Stimulated activated memory B cell treated with anti-CD40 and anti-IgM and Interleukin-4, amounts not matched to agents 10 μg/mL and 1 μg/mL and 100 μg/mL, for 72 hours (primary cell): ENCODE data around the gene CTNNA3.

Experiments
- ATAC-seq: fragments of 150-1000 bp; cut with Tn5 transposase; 2 replicates; pipeline ENCODE4 v1.10.0; 2021
- H3K27ac Mint-ChIP-seq: one replicate; pipeline ENCODE4 v1.8.0; 2022; ENCODE audit warnings: mild to moderate bottlenecking, mixed read lengths
- H3K27me3 Mint-ChIP-seq: one replicate; pipeline ENCODE4 v1.8.0; 2022; ENCODE audit warnings: mixed read lengths
- H3K36me3 Mint-ChIP-seq: one replicate; pipeline ENCODE4 v1.8.0; 2022; ENCODE audit warnings: mixed read lengths
- H3K4me1 Mint-ChIP-seq: one replicate; pipeline ENCODE4 v1.8.0; 2022; ENCODE audit warnings: mixed read lengths
- H3K4me3 Mint-ChIP-seq: one replicate; pipeline ENCODE4 v1.8.0; 2022; ENCODE audit warnings: mild to moderate bottlenecking, moderate library complexity, mixed read lengths
- H3K9me3 Mint-ChIP-seq: one replicate; pipeline ENCODE4 v1.8.0; 2022; ENCODE audit warnings: mixed read lengths

Gene CTNNA3

DNA sequence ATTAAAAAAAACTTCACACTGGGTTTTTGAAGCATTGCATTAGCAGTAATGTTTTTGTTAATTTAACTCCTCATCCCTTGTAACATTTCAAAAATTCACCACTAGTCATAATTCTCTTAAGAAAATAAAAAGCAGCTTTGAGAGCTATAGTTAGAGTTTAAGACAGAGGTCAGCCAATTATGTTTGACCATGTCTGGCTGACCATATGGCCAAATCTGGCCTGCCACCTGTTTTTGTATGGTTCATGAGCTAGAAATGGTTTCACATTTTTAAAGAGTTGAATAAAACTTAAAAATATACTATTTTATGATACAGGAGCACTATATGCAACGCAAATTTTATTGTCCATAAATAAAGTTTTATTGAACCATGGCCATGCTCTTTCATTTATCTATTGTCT, 843.2 kb downstream of the CTNNA3 start:
- ATAC-seq: no peak
- Mint-ChIP-seq H3K4me1 (no peaks in the 10 kb centered on the region), H3K9me3 (peaks cover 3% of the 10 kb centered on the region), H3K27me3 (no peaks in the 10 kb centered on the region), H3K27ac (no peak overlapping the region), H3K36me3 (no peaks in the 10 kb centered on the region), H3K4me3 (no peak overlapping the region)

DNA sequence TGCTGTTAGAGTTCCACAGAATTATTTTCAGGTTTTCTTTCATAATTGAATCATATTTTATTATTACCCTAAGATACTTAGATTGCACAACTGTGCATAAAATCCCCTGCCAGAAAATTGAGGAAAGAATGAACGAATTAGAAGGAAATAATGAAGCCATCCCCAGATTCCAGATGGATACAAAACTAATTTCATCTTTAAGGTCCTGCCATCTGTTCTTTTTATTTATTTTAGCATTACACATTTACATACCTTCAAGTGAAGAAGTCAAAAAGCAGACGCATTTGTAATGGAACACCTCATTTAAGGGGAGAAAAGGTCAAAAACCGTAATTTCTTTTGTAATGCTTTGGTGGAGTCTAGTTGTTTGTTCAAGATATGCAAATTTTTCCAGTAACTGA, 847.1 kb downstream of the CTNNA3 start:
- no peak for ATAC-seq
- Mint-ChIP-seq H3K27ac (no peak overlapping the region), H3K36me3 (no peaks in the 10 kb centered on the region), H3K4me1 (no peaks in the 10 kb centered on the region), H3K4me3 (no peak overlapping the region), H3K27me3 (no peaks in the 10 kb centered on the region), H3K9me3 (peaks cover 2% of the 10 kb centered on the region)

GRCh38 chr10:66844176-66844942, 851.6 kb downstream of the CTNNA3 start:
- ATAC-seq: no peak
- H3K36me3 Mint-ChIP-seq: no peaks in the 10 kb centered on the region
- no peaks in the 10 kb centered on the region for H3K4me1 Mint-ChIP-seq
- H3K27ac Mint-ChIP-seq: no peak overlapping the region
- H3K9me3 Mint-ChIP-seq: peaks cover 5% of the 10 kb centered on the region
- H3K4me3 Mint-ChIP-seq: no peak overlapping the region
- no peaks in the 10 kb centered on the region for H3K27me3 Mint-ChIP-seq

GRCh38 chr10:66843396-66843795, 852.6 kb downstream of the CTNNA3 start:
- H3K9me3 Mint-ChIP-seq: peaks cover 5% of the 10 kb centered on the region
- H3K4me3 Mint-ChIP-seq: no peak overlapping the region
- H3K27me3 Mint-ChIP-seq: no peaks in the 10 kb centered on the region
- H3K27ac Mint-ChIP-seq: no peak overlapping the region
- no peaks in the 10 kb centered on the region for H3K36me3 Mint-ChIP-seq
- ATAC-seq: no peak
- H3K4me1 Mint-ChIP-seq: no peaks in the 10 kb centered on the region

DNA sequence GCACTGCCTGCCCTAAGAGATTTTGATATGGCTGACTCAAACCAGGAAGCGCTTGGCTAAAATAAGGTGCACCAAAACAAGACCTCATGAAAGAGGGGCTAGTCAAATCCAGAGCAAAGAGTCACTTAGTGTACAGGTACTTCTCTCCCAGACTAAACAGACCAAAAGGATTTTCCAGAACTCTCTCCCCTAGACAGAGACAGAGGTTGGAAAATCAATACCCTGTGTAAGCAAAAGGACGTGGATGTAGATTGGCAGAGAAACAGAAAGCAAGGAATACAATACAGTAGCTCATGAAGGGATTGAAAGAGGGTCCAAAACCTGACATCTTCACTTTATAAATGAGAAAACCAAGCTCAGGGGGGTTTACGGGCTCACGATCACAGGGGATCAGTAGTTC, 853.1 kb downstream of the CTNNA3 start:
- H3K9me3 Mint-ChIP-seq: peaks cover 5% of the 10 kb centered on the region
- H3K4me1 Mint-ChIP-seq: no peaks in the 10 kb centered on the region
- H3K27me3 Mint-ChIP-seq: no peaks in the 10 kb centered on the region
- no peak overlapping the region for H3K27ac Mint-ChIP-seq
- ATAC-seq: no peak
- no peak overlapping the region for H3K4me3 Mint-ChIP-seq
- H3K36me3 Mint-ChIP-seq: no peaks in the 10 kb centered on the region

DNA sequence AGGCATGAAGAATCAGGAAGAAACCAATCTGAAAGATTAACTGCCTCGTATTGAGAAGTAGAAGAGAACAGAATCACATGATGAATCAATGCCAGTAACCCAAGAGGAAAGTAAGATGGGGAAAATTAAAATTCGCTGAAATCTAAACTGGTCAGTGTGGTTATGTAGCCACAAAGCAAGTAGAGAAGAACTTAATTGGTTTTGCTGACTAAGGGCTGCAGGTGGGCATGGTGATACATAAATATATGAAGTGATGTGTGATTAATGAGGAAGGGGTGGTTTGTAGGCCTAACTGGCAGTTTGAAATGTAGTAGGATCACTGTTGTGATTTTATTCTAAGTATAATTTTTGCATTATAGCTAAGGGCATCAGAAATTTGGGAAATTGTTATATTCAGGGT, 853.6 kb downstream of the CTNNA3 start:
- H3K4me1 Mint-ChIP-seq: no peaks in the 10 kb centered on the region
- H3K9me3 Mint-ChIP-seq: peaks cover 5% of the 10 kb centered on the region
- H3K27ac Mint-ChIP-seq: no peak overlapping the region
- H3K4me3 Mint-ChIP-seq: no peak overlapping the region
- no peaks in the 10 kb centered on the region for H3K36me3 Mint-ChIP-seq
- no peak for ATAC-seq
- H3K27me3 Mint-ChIP-seq: no peaks in the 10 kb centered on the region

DNA sequence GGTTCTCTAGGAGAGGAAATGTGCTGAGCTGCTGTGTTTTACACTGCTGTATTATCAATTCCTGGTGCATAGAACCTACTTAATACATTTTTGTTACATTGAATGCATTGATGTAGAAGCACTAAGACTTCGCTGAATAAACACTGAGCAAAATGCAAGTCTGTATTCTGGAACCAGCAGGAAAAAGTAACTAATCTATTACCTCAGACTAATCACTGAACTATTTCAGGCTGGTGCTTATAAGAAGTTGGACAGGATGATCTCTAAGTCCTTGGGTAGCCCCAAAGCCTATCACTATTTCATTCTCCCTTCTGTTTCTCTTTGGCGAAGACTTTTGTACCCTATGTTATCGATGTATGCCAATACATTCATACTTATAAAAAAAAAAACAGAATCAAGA, 857.3 kb downstream of the CTNNA3 start:
- Mint-ChIP-seq H3K27me3 (no peaks in the 10 kb centered on the region), H3K4me3 (no peak overlapping the region)

DNA sequence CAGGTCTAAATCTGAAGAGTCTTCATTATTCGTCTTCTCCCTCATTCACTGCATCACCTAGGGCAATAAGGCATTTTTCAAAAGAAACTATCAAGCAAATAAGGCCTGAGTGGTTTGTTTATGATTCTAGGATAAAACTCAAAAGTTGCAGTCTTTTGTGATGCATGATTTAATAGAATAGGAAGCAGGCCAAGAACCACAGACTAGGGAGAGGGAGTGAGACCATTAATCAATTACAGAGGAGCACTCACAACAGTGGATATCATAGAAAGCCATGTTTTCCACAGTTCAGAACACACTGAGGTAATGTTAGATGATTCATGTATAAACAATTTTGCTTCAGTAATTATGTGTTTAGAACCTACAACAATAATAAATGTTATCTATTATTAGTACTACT, 858.0 kb downstream of the CTNNA3 start:
- ATAC-seq: no peak
- Mint-ChIP-seq H3K27ac (no peak overlapping the region), H3K4me3 (no peak overlapping the region), H3K9me3 (peaks cover 3% of the 10 kb centered on the region), H3K36me3 (no peaks in the 10 kb centered on the region), H3K4me1 (no peaks in the 10 kb centered on the region), H3K27me3 (no peaks in the 10 kb centered on the region)

More for the DNA sequence above, 857.3 kb downstream of the CTNNA3 start:
- Mint-ChIP-seq H3K4me1 (no peaks in the 10 kb centered on the region), H3K36me3 (no peaks in the 10 kb centered on the region), H3K27ac (no peak overlapping the region), H3K9me3 (peaks cover 3% of the 10 kb centered on the region)
- no peak for ATAC-seq

DNA sequence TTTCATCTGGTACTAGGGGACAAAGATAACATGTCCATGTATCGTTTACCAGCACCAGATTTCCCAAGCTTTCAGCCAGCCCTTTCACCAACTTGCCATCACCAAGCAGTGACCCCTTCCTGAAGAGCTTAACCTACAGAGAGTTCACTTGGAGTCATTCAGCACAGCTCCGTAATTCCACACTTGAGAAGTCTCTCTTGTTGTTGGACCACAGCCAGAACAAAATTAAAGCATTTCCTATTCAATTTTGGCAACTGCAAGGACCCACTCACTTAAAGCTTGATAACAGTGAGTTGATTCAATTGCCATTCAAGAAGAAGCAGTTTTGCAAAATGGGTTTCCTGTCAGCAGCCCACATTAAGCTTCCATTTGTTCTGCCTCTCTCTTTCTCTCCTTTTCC, 858.7 kb downstream of the CTNNA3 start:
- H3K27me3 Mint-ChIP-seq: no peaks in the 10 kb centered on the region
- H3K4me1 Mint-ChIP-seq: no peaks in the 10 kb centered on the region

DNA sequence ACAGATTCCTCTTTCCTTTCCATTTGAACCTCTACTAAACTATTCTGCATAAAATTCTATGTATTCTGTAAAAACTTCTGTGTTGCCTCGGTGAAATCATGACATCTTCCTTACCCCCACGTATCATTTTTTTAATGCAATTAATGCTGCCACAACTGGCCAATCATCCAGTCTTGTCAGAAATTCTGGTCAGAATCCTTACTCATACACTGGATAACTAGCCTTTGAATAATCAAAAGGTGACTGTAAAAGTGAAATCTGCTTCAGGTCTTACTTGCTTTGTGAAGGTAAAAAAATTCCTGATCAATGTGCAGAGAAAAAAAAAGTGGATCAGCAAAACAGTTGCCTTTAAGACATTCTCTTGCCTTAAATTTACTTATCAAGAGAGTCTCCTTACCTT, 859.2 kb downstream of the CTNNA3 start:
- H3K9me3 Mint-ChIP-seq: peaks cover 3% of the 10 kb centered on the region
- H3K27me3 Mint-ChIP-seq: no peaks in the 10 kb centered on the region
- H3K4me1 Mint-ChIP-seq: no peaks in the 10 kb centered on the region
- no peak overlapping the region for H3K4me3 Mint-ChIP-seq
- no peak overlapping the region for H3K27ac Mint-ChIP-seq
- no peak for ATAC-seq
- no peaks in the 10 kb centered on the region for H3K36me3 Mint-ChIP-seq

More for the DNA sequence above, 858.7 kb downstream of the CTNNA3 start:
- Mint-ChIP-seq H3K36me3 (no peaks in the 10 kb centered on the region), H3K9me3 (peaks cover 3% of the 10 kb centered on the region), H3K4me3 (no peak overlapping the region), H3K27ac (no peak overlapping the region)
- no peak for ATAC-seq

DNA sequence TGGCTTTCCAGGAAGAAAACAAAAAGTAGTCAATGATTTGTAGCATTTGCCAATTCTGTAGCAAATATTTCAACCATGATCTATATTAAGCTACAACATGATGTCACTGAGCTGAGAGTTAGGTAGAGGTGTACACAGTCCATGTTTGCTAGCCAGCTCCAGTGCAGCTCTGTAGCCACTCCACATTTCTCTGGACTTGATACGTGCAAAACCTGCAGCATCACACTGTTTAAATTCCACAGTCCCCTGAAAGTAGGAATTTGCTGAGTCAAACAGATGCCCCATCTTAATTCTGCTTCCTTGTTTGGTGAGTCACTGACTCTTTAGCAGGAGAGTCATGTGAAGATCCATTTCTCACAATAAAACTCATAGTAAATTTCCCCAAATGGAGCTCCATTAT, 859.9 kb downstream of the CTNNA3 start:
- Mint-ChIP-seq H3K9me3 (peaks cover 6% of the 10 kb centered on the region), H3K27me3 (no peaks in the 10 kb centered on the region), H3K4me1 (no peaks in the 10 kb centered on the region), H3K36me3 (no peaks in the 10 kb centered on the region), H3K27ac (no peak overlapping the region), H3K4me3 (no peak overlapping the region)
- no peak for ATAC-seq

DNA sequence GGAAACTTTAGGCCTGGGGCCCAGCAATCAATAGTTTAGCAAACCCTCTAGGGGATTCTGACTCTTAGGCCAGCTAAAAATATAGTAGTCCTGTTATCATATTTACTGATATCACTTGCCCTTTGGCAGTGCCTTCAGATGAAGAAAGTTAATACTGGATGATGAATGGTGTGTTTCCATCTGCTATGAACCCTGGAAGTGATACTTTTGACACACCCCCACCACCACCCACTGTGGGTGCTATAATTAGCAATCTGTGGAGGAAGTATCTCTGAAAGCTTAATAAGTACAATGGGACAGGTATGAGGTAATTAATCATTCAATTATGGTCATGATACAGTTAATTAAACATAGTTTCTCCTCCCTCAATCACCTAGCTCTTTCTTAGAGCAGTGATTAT, 860.6 kb downstream of the CTNNA3 start:
- Mint-ChIP-seq H3K4me1 (no peaks in the 10 kb centered on the region), H3K27me3 (no peaks in the 10 kb centered on the region), H3K4me3 (no peak overlapping the region), H3K36me3 (no peaks in the 10 kb centered on the region), H3K27ac (no peak overlapping the region), H3K9me3 (peaks cover 6% of the 10 kb centered on the region)
- ATAC-seq: no peak

- Mint-ChIP-seq H3K9me3 (peaks cover 3% of the 10 kb centered on the region), H3K4me3 (no peak overlapping the region), H3K27ac (no peak overlapping the region), H3K27me3 (no peaks in the 10 kb centered on the region), H3K4me1 (no peaks in the 10 kb centered on the region), H3K36me3 (no peaks in the 10 kb centered on the region)
- no peak for ATAC-seq
Measured at GRCh38 chr10:66834802-66835201, 861.2 kb downstream of the CTNNA3 start.

GRCh38 chr10:66833861-66834260, 862.1 kb downstream of the CTNNA3 start:
- H3K9me3 Mint-ChIP-seq: peaks cover 3% of the 10 kb centered on the region
- no peaks in the 10 kb centered on the region for H3K27me3 Mint-ChIP-seq
- no peak overlapping the region for H3K4me3 Mint-ChIP-seq
- no peak overlapping the region for H3K27ac Mint-ChIP-seq
- H3K4me1 Mint-ChIP-seq: no peaks in the 10 kb centered on the region
- no peaks in the 10 kb centered on the region for H3K36me3 Mint-ChIP-seq
- ATAC-seq: no peak

- no peak for ATAC-seq
Measured at GRCh38 chr10:66832781-66833422, 863.1 kb downstream of the CTNNA3 start.

GRCh38 chr10:66828957-66829356, 867.0 kb downstream of the CTNNA3 start:
- no peak for ATAC-seq
- Mint-ChIP-seq H3K36me3 (no peaks in the 10 kb centered on the region), H3K9me3 (peaks cover 3% of the 10 kb centered on the region), H3K4me3 (no peak overlapping the region), H3K4me1 (no peaks in the 10 kb centered on the region), H3K27ac (no peak overlapping the region), H3K27me3 (no peaks in the 10 kb centered on the region)

More at GRCh38 chr10:66832781-66833422, 863.1 kb downstream of the CTNNA3 start:
- Mint-ChIP-seq H3K27ac (no peak overlapping the region), H3K27me3 (no peaks in the 10 kb centered on the region), H3K9me3 (peaks cover 3% of the 10 kb centered on the region), H3K4me1 (no peaks in the 10 kb centered on the region), H3K4me3 (no peak overlapping the region), H3K36me3 (no peaks in the 10 kb centered on the region)
